ENCODE results near the gene PKNOX1. TPM values are rescaled to one million over a fixed set of nuclear protein-coding genes. Genes with fewer than 3 reads are reported as not detected.

The PKNOX1 gene
- total and polyA plus RNA-seq, 9 of the 15 experiments (the other 6 are each of a cell fraction or from before 2014, with no cell fraction given) = 8.8 to 25.9 (median 13.2) TPM

- peak; percentile 76; the same call in 1 of the 2 replicates for TF ChIP-seq OTX1 (CRISPR knock-in tag; IDR thresholded peaks at IDR 0.05)
- peak; percentile 56; the same call in 1 of the 2 replicates for TF ChIP-seq ELF1 (tag; IDR thresholded peaks at IDR 0.05)
- TF ChIP-seq ATF1 (CRISPR knock-in tag; IDR thresholded peaks at IDR 0.05) = no peak
- peak; percentile 54; the same call in 1 of the 2 replicates for TF ChIP-seq ATF1 (tag; IDR thresholded peaks at IDR 0.05)
- peak; percentile 52 for TF ChIP-seq ZBTB40 (IDR thresholded peaks at IDR 0.05)
- no peak for TF ChIP-seq ZBTB40 (CRISPR knock-in tag; IDR thresholded peaks at IDR 0.05)
- no peak for TF ChIP-seq HDAC3 (IDR thresholded peaks at IDR 0.05; ENCODE audit: borderline replicate concordance, partially characterized antibody)
- 0 out of 2 replicates have a peak, but pooled peaks have one; percentile 4 for TF ChIP-seq TCF3 (CRISPR knock-in tag; IDR thresholded peaks at IDR 0.05)
- TF ChIP-seq PRDM10 (IDR thresholded peaks at IDR 0.05; ENCODE audit: partially characterized antibody) = peak; percentile 47
- peak; percentile 48; the same call in 1 of the 2 replicates for TF ChIP-seq ZNF12 (CRISPR knock-in tag; IDR thresholded peaks at IDR 0.05)
- TF ChIP-seq TEAD4 (IDR thresholded peaks at IDR 0.05; ENCODE audit: low read length) = 0 out of 2 replicates have a peak, but pooled peaks have one; percentile 14
- no peak for TF ChIP-seq TEAD4 (CRISPR knock-in tag; IDR thresholded peaks at IDR 0.05; ENCODE audit: borderline replicate concordance)
Measured at GRCh38 chr21:42974832-42975820, 764 bp downstream of the PKNOX1 start (continued).

Data from K562 (cell line).